Measurements from ENCODE around the gene PRR35. TPM values are rescaled to one million over a fixed set of nuclear protein-coding genes. Genes with fewer than 3 reads are reported as not detected.

Gene PRR35
- total and polyA plus RNA-seq, 2 donors (not counting 3 experiments of a cell fraction or from before 2014, with no cell fraction given), result not detected

DNA sequence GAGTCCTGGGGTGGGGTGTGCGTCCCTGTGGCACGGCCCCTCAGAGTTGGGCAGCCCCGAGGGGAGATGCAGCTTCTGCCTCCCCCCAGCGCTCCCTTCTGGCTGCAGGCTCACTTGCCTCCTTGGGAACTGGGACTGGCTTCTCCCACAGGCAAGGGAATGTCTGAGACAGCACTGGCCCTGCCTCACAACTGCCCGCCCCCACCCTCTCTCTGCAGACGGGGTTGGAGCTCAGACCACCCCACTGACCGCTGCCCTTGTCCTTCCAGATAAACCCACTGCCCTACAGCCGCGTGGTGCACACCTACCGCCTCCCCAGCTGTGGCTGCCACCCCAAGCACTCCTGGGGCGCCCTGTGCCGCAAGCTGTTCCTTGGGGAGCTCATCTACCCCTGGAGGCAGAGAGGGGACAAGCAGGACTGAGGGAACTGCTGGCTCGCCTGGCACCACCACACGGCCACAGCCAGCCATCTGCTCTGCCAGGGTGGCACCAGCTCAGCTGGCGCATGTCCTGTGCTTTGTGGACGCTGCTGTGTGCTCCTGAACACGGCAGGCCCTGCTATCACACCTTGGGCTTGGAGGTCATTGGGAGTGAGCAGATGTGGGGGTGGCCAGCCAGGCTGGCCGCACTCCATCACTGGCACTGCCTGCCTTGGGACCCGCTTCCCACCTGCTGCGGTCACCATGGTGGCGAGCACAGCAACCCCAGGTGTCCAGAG is 22.6 kb downstream of the PRR35 start:
- Histone ChIP-seq H3K27ac (ENCODE audit: insufficient read depth, low read depth, low read length) (no peak overlapping the region), H3K36me3 (ENCODE audit: control insufficient read depth in 2 of 2, extremely low read depth in 1 of 2, insufficient read depth in 2 of 2, low read length in 2 of 2) (no peaks in the 10 kb centered on the region), H3K9me3 (replicated peaks; ENCODE audit: control insufficient read depth, insufficient read depth, low read length) (no peaks in the 10 kb centered on the region), H3K9me1 (replicated peaks; ENCODE audit: control insufficient read depth, extremely low read depth, insufficient read depth, low read length) (no peaks in the 10 kb centered on the region), H3K4me1 (ENCODE audit: control insufficient read depth, extremely low read depth, insufficient read depth, low read length) (peaks cover 2% of the 10 kb centered on the region), H3K4me3 (replicated peaks in 1 of 3; ENCODE audit: insufficient read depth in 1 of 3, low read depth in 1 of 3, low read length in 3 of 3) (no peak overlapping the region), H4K20me1 (replicated peaks; ENCODE audit: control insufficient read depth, extremely low read depth, insufficient read depth, low read length) (no peaks in the 10 kb centered on the region), H3K9ac (replicated peaks; ENCODE audit: extremely low read depth, insufficient read depth, low read length) (no peak overlapping the region), H3K4me2 (ENCODE audit: insufficient read depth, low read length) (no peak overlapping the region), H3K79me2 (ENCODE audit: control insufficient read depth, insufficient read depth, low read length) (no peaks in the 10 kb centered on the region), H2AFZ (ENCODE audit: low read depth, low read length) (no peak overlapping the region), H3K27me3 (ENCODE audit: control insufficient read depth in 2 of 2, insufficient read depth in 2 of 2, low read length in 2 of 2) (no peaks in the 10 kb centered on the region)
- ChIA-PET CTCF (no interaction called here), POLR2A (no interaction called here)
- DNase-seq (ENCODE audit: low read depth, low spot score), result no peak
- no TSS peak for BruUV-seq (replicated peaks)
- dilution Hi-C loops (cut with MboI; ENCODE audit: extremely low pct_ligation_motif_present, low sequenced_read_pairs), result no loop called here
- no peak for TF ChIP-seq POLR2A (IDR thresholded peaks at IDR 0.05; ENCODE audit: low read depth, low read length)
- TF ChIP-seq EZH2 (IDR thresholded peaks at IDR 0.05; ENCODE audit: borderline replicate concordance, low read depth, low read length, severe bottlenecking), result no peak
- TF ChIP-seq, protein P1, sequence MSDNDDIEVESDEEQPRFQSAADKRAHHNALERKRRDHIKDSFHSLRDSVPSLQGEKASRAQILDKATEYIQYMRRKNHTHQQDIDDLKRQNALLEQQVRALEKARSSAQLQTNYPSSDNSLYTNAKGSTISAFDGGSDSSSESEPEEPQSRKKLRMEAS (IDR thresholded peaks at IDR 0.05; ENCODE audit: insufficient read depth, insufficient read length), result no peak
- no peak for TF ChIP-seq FOS (IDR thresholded peaks at IDR 0.05; ENCODE audit: borderline replicate concordance, insufficient read depth, low read length)
- no peak for FAIRE-seq
- intact Hi-C loops (cut with micrococcal nuclease), result no loop called here

- FAIRE-seq (no peak), DNase-seq (ENCODE audit: low read depth, low spot score) (no peak)
- no peak overlapping the region for H3K4me3 ChIP-seq (replicated peaks in 1 of 3; ENCODE audit: insufficient read depth in 1 of 3, low read depth in 1 of 3, low read length in 3 of 3)
- H3K27ac ChIP-seq (ENCODE audit: insufficient read depth, low read depth, low read length), result no peak overlapping the region
- peaks cover 4% of the 10 kb centered on the region for H3K79me2 ChIP-seq (ENCODE audit: control insufficient read depth, insufficient read depth, low read length)
- no peaks in the 10 kb centered on the region for H4K20me1 ChIP-seq (replicated peaks; ENCODE audit: control insufficient read depth, extremely low read depth, insufficient read depth, low read length)
- TF ChIP-seq FOS (IDR thresholded peaks at IDR 0.05; ENCODE audit: borderline replicate concordance, insufficient read depth, low read length), result no peak
- no peak for TF ChIP-seq MYC (IDR thresholded peaks at IDR 0.05; ENCODE audit: low read depth, low read length)
- no peak for TF ChIP-seq POLR2AphosphoS5 (IDR thresholded peaks at IDR 0.05; ENCODE audit: insufficient read depth, low read depth, low read length)
- no peak for TF ChIP-seq GATA2 (IDR thresholded peaks at IDR 0.05; ENCODE audit: insufficient read depth, insufficient read length, low read depth, low read length)
- no peak for TF ChIP-seq EZH2 (IDR thresholded peaks at IDR 0.05; ENCODE audit: borderline replicate concordance, low read depth, low read length, severe bottlenecking)
- no peak for TF ChIP-seq JUN (IDR thresholded peaks at IDR 0.05; ENCODE audit: borderline replicate concordance, insufficient read depth, insufficient read length, low read depth)
- TF ChIP-seq, protein P2, sequence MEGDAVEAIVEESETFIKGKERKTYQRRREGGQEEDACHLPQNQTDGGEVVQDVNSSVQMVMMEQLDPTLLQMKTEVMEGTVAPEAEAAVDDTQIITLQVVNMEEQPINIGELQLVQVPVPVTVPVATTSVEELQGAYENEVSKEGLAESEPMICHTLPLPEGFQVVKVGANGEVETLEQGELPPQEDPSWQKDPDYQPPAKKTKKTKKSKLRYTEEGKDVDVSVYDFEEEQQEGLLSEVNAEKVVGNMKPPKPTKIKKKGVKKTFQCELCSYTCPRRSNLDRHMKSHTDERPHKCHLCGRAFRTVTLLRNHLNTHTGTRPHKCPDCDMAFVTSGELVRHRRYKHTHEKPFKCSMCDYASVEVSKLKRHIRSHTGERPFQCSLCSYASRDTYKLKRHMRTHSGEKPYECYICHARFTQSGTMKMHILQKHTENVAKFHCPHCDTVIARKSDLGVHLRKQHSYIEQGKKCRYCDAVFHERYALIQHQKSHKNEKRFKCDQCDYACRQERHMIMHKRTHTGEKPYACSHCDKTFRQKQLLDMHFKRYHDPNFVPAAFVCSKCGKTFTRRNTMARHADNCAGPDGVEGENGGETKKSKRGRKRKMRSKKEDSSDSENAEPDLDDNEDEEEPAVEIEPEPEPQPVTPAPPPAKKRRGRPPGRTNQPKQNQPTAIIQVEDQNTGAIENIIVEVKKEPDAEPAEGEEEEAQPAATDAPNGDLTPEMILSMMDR (IDR thresholded peaks at IDR 0.05; ENCODE audit: extremely low read depth in 1 of 2, insufficient read depth in 1 of 2, low read depth in 1 of 2, low read length in 2 of 2), result no peak
- TF ChIP-seq, protein P1 (IDR thresholded peaks at IDR 0.05; ENCODE audit: insufficient read depth, insufficient read length), result no peak
- no peak for TF ChIP-seq POLR2A (IDR thresholded peaks at IDR 0.05; ENCODE audit: low read depth, low read length)
- CTCF ChIA-PET, result no interaction called here
- no peaks in the 10 kb centered on the region for H3K36me3 ChIP-seq (ENCODE audit: control insufficient read depth in 2 of 2, extremely low read depth in 1 of 2, insufficient read depth in 2 of 2, low read length in 2 of 2)
- H3K27me3 ChIP-seq (ENCODE audit: control insufficient read depth in 2 of 2, insufficient read depth in 2 of 2, low read length in 2 of 2), result no peaks in the 10 kb centered on the region
- H3K4me2 ChIP-seq (ENCODE audit: insufficient read depth, low read length), result no peak overlapping the region
- dilution Hi-C loops (cut with MboI; ENCODE audit: extremely low pct_ligation_motif_present, low sequenced_read_pairs), result no loop called here
- intact Hi-C loops (cut with micrococcal nuclease), result no loop called here
- H3K4me1 ChIP-seq (ENCODE audit: control insufficient read depth, extremely low read depth, insufficient read depth, low read length), result peaks cover 8% of the 10 kb centered on the region
- no peak overlapping the region for H2AFZ ChIP-seq (ENCODE audit: low read depth, low read length)
- no peak overlapping the region for H3K9ac ChIP-seq (replicated peaks; ENCODE audit: extremely low read depth, insufficient read depth, low read length)
- BruUV-seq (replicated peaks), result no TSS peak
- no peaks in the 10 kb centered on the region for H3K9me3 ChIP-seq (replicated peaks; ENCODE audit: control insufficient read depth, insufficient read depth, low read length)
- POLR2A ChIA-PET, result no interaction called here
- no peaks in the 10 kb centered on the region for H3K9me1 ChIP-seq (replicated peaks; ENCODE audit: control insufficient read depth, extremely low read depth, insufficient read depth, low read length)
These were observed 23.2 kb downstream of the PRR35 start for GRCh38 chr16:583470-583814.

All from endothelial cell of umbilical vein (primary cell).